Lower lobe of right lung (tissue), 2 donors: ENCODE data around the gene SLIT3. TPM values are rescaled to one million over a fixed set of nuclear protein-coding genes. Genes with fewer than 3 reads are reported as not detected.

Experiments
- ATAC-seq, 2 donors: fragments of 200-7000 bp; cut with Tn5 transposase; one replicate each; pipeline ENCODE4 v1.9.1; 2020 to 2022; ENCODE audit warnings: mild to moderate bottlenecking in 2 of 2, moderate library complexity in 2 of 2
- DNase-seq: peaks from one replicate; pipeline ENCODE4 v3.0.0-alpha.2; 2020
- H3K27ac ChIP-seq: fragments of 200-600 bp; one replicate; pipeline ENCODE4 v1.8.0; 2022
- H3K27me3 ChIP-seq: fragments of 200-600 bp; one replicate; pipeline ENCODE4 v1.8.0; 2022; ENCODE audit warnings: low read depth
- H3K36me3 ChIP-seq: fragments of 200-600 bp; one replicate; pipeline ENCODE4 v1.8.0; 2022; ENCODE audit warnings: mild to moderate bottlenecking
- H3K4me1 ChIP-seq: fragments of 200-600 bp; one replicate; pipeline ENCODE4 v1.8.0; 2022
- H3K4me3 ChIP-seq: fragments of 200-600 bp; one replicate; pipeline ENCODE4 v1.8.0; 2022; ENCODE audit warnings: mild to moderate bottlenecking
- H3K9me3 ChIP-seq: fragments of 200-600 bp; one replicate; pipeline ENCODE4 v1.8.0; 2022
- CTCF ChIP-seq: fragments of 200-600 bp; IDR thresholded peaks from one replicate; pipeline ENCODE4 v1.8.0; 2022; ENCODE audit warnings: antibody characterized with exemption, mild to moderate bottlenecking
- intact Hi-C: fragments of 100-400 bp; cut with DNase I; formaldehyde crosslinking; loops from one replicate; pipeline ENCODE4 v1.11.0; 2022
- total RNA-seq: library from RNA; stranded (reverse); fragmentation: NEBNext Ultra II Directional; extraction: Animal tissue kit (Norgen Biotek cat#: 25700); gene quantifications from one replicate; pipeline ENCODE4 v1.2.1, GENCODE V29; 2021
- donor health status: DM: no; HTN: yes; CAD: no; lungs with severe emphysema.

The SLIT3 gene
- total RNA-seq, 1 donor from 2014 or later: 48.6 TPM

- intact Hi-C loops: no loop called here
- H3K9me3 ChIP-seq: no peaks in the 10 kb centered on the region
- no peak for ATAC-seq
- H3K4me1 ChIP-seq: no peaks in the 10 kb centered on the region
- DNase-seq: no peak
- no peaks in the 10 kb centered on the region for H3K36me3 ChIP-seq
- no peak overlapping the region for H3K4me3 ChIP-seq
- H3K27me3 ChIP-seq: no peaks in the 10 kb centered on the region
- TF ChIP-seq CTCF: no peak
- H3K27ac ChIP-seq: no peak overlapping the region
Observed at GRCh38 chr5:169328401-169328800, 27.5 kb upstream of the SLIT3 start.

- H3K36me3 ChIP-seq: no peaks in the 10 kb centered on the region
Observed at GRCh38 chr5:169325273-169325672, 24.3 kb upstream of the SLIT3 start.

GRCh38 chr5:169318556-169318955, 17.6 kb upstream of the SLIT3 start:
- ATAC-seq (no peak), DNase-seq (no peak)
- no peak overlapping the region for H3K4me3 ChIP-seq
- H3K36me3 ChIP-seq: no peaks in the 10 kb centered on the region
- H3K9me3 ChIP-seq: no peaks in the 10 kb centered on the region
- H3K27me3 ChIP-seq: no peaks in the 10 kb centered on the region
- no peaks in the 10 kb centered on the region for H3K4me1 ChIP-seq
- intact Hi-C loops: no loop called here
- no peak for TF ChIP-seq CTCF
- no peak overlapping the region for H3K27ac ChIP-seq

More at GRCh38 chr5:169325273-169325672, 24.3 kb upstream of the SLIT3 start:
- H3K27me3 ChIP-seq: no peaks in the 10 kb centered on the region
- ATAC-seq (no peak), DNase-seq (no peak)
- no peak overlapping the region for H3K27ac ChIP-seq
- intact Hi-C loops: no loop called here
- H3K4me1 ChIP-seq: no peaks in the 10 kb centered on the region
- TF ChIP-seq CTCF: no peak
- no peak overlapping the region for H3K4me3 ChIP-seq
- no peaks in the 10 kb centered on the region for H3K9me3 ChIP-seq

- ATAC-seq (no peak), DNase-seq (no peak)
- no peak for TF ChIP-seq CTCF
- H3K9me3 ChIP-seq: no peaks in the 10 kb centered on the region
- peaks cover 4% of the 10 kb centered on the region for H3K27me3 ChIP-seq
- intact Hi-C loops: no loop called here
- H3K27ac ChIP-seq: no peak overlapping the region
- no peaks in the 10 kb centered on the region for H3K36me3 ChIP-seq
- H3K4me3 ChIP-seq: no peak overlapping the region
- H3K4me1 ChIP-seq: no peaks in the 10 kb centered on the region
Observed at GRCh38 chr5:169307646-169308045, 6.7 kb upstream of the SLIT3 start.

GRCh38 chr5:169305366-169305765, 4.4 kb upstream of the SLIT3 start:
- no peaks in the 10 kb centered on the region for H3K36me3 ChIP-seq
- peaks cover 27% of the 10 kb centered on the region for H3K27me3 ChIP-seq
- TF ChIP-seq CTCF: no peak
- ATAC-seq (no peak), DNase-seq (no peak)
- intact Hi-C loops: no loop called here
- no peaks in the 10 kb centered on the region for H3K9me3 ChIP-seq
- H3K4me3 ChIP-seq: no peak overlapping the region
- peaks cover 6% of the 10 kb centered on the region for H3K4me1 ChIP-seq
- H3K27ac ChIP-seq: no peak overlapping the region

GRCh38 chr5:169304175-169304574, 3.2 kb upstream of the SLIT3 start:
- Histone ChIP-seq H3K27ac (no peak overlapping the region), H3K9me3 (no peaks in the 10 kb centered on the region), H3K36me3 (no peaks in the 10 kb centered on the region), H3K27me3 (peaks cover 38% of the 10 kb centered on the region), H3K4me1 (peaks cover 6% of the 10 kb centered on the region), H3K4me3 (no peak overlapping the region)
- no peak for ATAC-seq
- no peak for DNase-seq
- no peak for TF ChIP-seq CTCF
- intact Hi-C loops: no loop called here
